ENCODE measurements around the gene SPATA2.
"Not testable (repeated sequence)": the region's sequence is repeated elsewhere in the genome, so short reads cannot be mapped to it uniquely, and the experiment has no call there.

The SPATA2 gene

GRCh38 chr20:49915380-49916145 lies at the start of gene SPATA2:
Gene SPATA2 (minus strand): TSS chr20:49915529. CDS start chr20:49908490, 7,039 bp downstream.
- DNase-seq, result peak; percentile 97

- DNase-seq, result no peak
Observed at GRCh38 chr20:49961413-49961812, 46.1 kb upstream of the SPATA2 start.

- DNase-seq, result peak; percentile 41
Observed at GRCh38 chr20:49957089-49957938, 42.0 kb upstream of the SPATA2 start.

- no peak for DNase-seq
Observed at GRCh38 chr20:49956689-49957088, 41.4 kb upstream of the SPATA2 start.

- DNase-seq, result not testable (repeated sequence)
Observed at GRCh38 chr20:49955830-49956396, 40.6 kb upstream of the SPATA2 start.

GRCh38 chr20:49955167-49955566 lies 39.8 kb upstream of the SPATA2 start:
- DNase-seq, result no peak

- DNase-seq, result no peak
Observed at GRCh38 chr20:49951151-49951550, 35.8 kb upstream of the SPATA2 start.

GRCh38 chr20:49948809-49949507 lies 33.6 kb upstream of the SPATA2 start:
- DNase-seq, result no peak

GRCh38 chr20:49948178-49948577 lies 32.8 kb upstream of the SPATA2 start:
- DNase-seq, result no peak

- no peak for DNase-seq
Observed at GRCh38 chr20:49945701-49946477, 30.6 kb upstream of the SPATA2 start.

- DNase-seq, result no peak
Observed at GRCh38 chr20:49945306-49945700, 30.0 kb upstream of the SPATA2 start.

GRCh38 chr20:49942942-49943341 lies 27.6 kb upstream of the SPATA2 start:
- no peak for DNase-seq

GRCh38 chr20:49942303-49942702 lies 27.0 kb upstream of the SPATA2 start:
- DNase-seq, result no peak

- no peak for DNase-seq
Observed at GRCh38 chr20:49941456-49941855, 26.1 kb upstream of the SPATA2 start.

GRCh38 chr20:49938173-49939163 lies 23.1 kb upstream of the SPATA2 start:
- DNase-seq, result no peak

- no peak for DNase-seq
Observed at GRCh38 chr20:49937027-49937929, 21.9 kb upstream of the SPATA2 start.

- DNase-seq, result peak; percentile 87
Observed at GRCh38 chr20:49936153-49937026, 21.1 kb upstream of the SPATA2 start, which contains the start of gene RNF114. Gene RNF114 (plus strand): TSS chr20:49936397. CDS start chr20:49936413, 16 bp downstream.

GRCh38 chr20:49935746-49936152 lies 20.4 kb upstream of the SPATA2 start:
- DNase-seq, result no peak

GRCh38 chr20:49929142-49929494 lies 13.8 kb upstream of the SPATA2 start:
- no peak for DNase-seq

All from NCI-H2029 (cell line).